ENCODE data around the gene ZFP82. TPM values are rescaled to one million over a fixed set of nuclear protein-coding genes. Genes with fewer than 3 reads are reported as not detected.

Gene ZFP82
- polyA plus RNA-seq (ENCODE audit: insufficient read length in 10 of 10), result 10 to 100 TPM in 3 of 10 donors, 1 to 10 TPM in 7; 8.2 to 11.4 (median 9.4) TPM
- long read RNA-seq, donor 1, full-length matches to known transcripts, result 1 of 1 reads
- long read RNA-seq, donor 1, partial matches to known transcripts, result 0 of 1 reads
- long read RNA-seq, donor 1, other reads (novel, unspliced or antisense), result 0 of 1 reads
- long read RNA-seq, donor 2, full-length matches to known transcripts, result 1 of 1 reads
- long read RNA-seq, donor 2, partial matches to known transcripts, result 0 of 1 reads
- long read RNA-seq, donor 2, other reads (novel, unspliced or antisense), result 0 of 1 reads
- long read RNA-seq, donor 3, full-length matches to known transcripts, result 1 of 1 reads
- long read RNA-seq, donor 3, partial matches to known transcripts, result 0 of 1 reads
- long read RNA-seq, donor 3, other reads (novel, unspliced or antisense), result 0 of 1 reads
- long read RNA-seq, donor 4, result 0 reads
- long read RNA-seq, donor 5, full-length matches to known transcripts, result 9 of 9 reads
- long read RNA-seq, donor 5, partial matches to known transcripts, result 0 of 9 reads
- long read RNA-seq, donor 5, other reads (novel, unspliced or antisense), result 0 of 9 reads
- long read RNA-seq, donor 6, full-length matches to known transcripts, result 6 of 6 reads
- long read RNA-seq, donor 6, partial matches to known transcripts, result 0 of 6 reads
- long read RNA-seq, donor 6, other reads (novel, unspliced or antisense), result 0 of 6 reads
- long read RNA-seq, donor 7, full-length matches to known transcripts, result 7 of 7 reads
- long read RNA-seq, donor 7, partial matches to known transcripts, result 0 of 7 reads
- long read RNA-seq, donor 7, other reads (novel, unspliced or antisense), result 0 of 7 reads
- long read RNA-seq, donor 8, full-length matches to known transcripts, result 6 of 6 reads
- long read RNA-seq, donor 8, partial matches to known transcripts, result 0 of 6 reads
- long read RNA-seq, donor 8, other reads (novel, unspliced or antisense), result 0 of 6 reads
- long read RNA-seq, donor 9, result 0 reads

GRCh38 chr19:36418287-36419001 lies at the start of gene ZFP82:
TSS of gene ZFP82 (minus strand) at chr19:36418644. CDS start at chr19:36409789, 8,855 bp downstream.
- peak; percentile 87 to 98 (median 93) for DNase-seq

GRCh38 chr19:36460046-36460445 lies 41.6 kb upstream of the ZFP82 start:
- no peak for DNase-seq

- no peak for DNase-seq
Observed at GRCh38 chr19:36456831-36457230, 38.4 kb upstream of the ZFP82 start.

- no peak for DNase-seq
Observed at GRCh38 chr19:36449059-36449670, 30.7 kb upstream of the ZFP82 start.

GRCh38 chr19:36441339-36441738 lies 22.9 kb upstream of the ZFP82 start:
- no peak for DNase-seq

- DNase-seq, result no peak
Observed at GRCh38 chr19:36436531-36436930, 18.1 kb upstream of the ZFP82 start.

GRCh38 chr19:36423925-36424324 lies 5.5 kb upstream of the ZFP82 start:
- no peak for DNase-seq

- DNase-seq, result no peak
Observed at GRCh38 chr19:36421749-36422481, 3.5 kb upstream of the ZFP82 start.

- DNase-seq, result peak; percentile 38 to 83 (median 68)
Observed at GRCh38 chr19:36420961-36421748, 2.7 kb upstream of the ZFP82 start.

GRCh38 chr19:36417752-36418286 lies 625 bp downstream of the ZFP82 start:
- DNase-seq, result no peak

GRCh38 chr19:36409841-36410240 lies 8.6 kb downstream of the ZFP82 start:
- DNase-seq, result no peak

- no peak for DNase-seq
Observed at GRCh38 chr19:36408101-36408500, 10.3 kb downstream of the ZFP82 start.

GRCh38 chr19:36404498-36404897 lies 13.9 kb downstream of the ZFP82 start:
- no peak for DNase-seq

- DNase-seq, result no peak
Observed at GRCh38 chr19:36401475-36401874, 17.0 kb downstream of the ZFP82 start.

- DNase-seq, result no peak
Observed at GRCh38 chr19:36398571-36398970, 19.9 kb downstream of the ZFP82 start.

GRCh38 chr19:36392916-36393673 lies 25.3 kb downstream of the ZFP82 start:
- DNase-seq, result no peak

- no peak for DNase-seq
Observed at GRCh38 chr19:36379510-36379819, 39.0 kb downstream of the ZFP82 start.

- DNase-seq, result peak; percentile 93 to 98 (median 95)
Observed at GRCh38 chr19:36378625-36379509, 39.6 kb downstream of the ZFP82 start, which contains the start of gene ZFP14. TSS of gene ZFP14 (minus strand) at chr19:36379201. CDS start at chr19:36367892, 11,309 bp downstream.

All from muscle of back (tissue), 13 donors.